Pulmonary artery endothelial cell (primary cell): ENCODE measurements around the gene CARD11. TPM values are rescaled to one million over a fixed set of nuclear protein-coding genes. Genes with fewer than 3 reads are reported as not detected.
"Not testable (repeated sequence)": the region's sequence is repeated elsewhere in the genome, so short reads cannot be mapped to it uniquely, and the experiment has no call there.

Source experiments
- DNase-seq: peaks from one replicate; pipeline ENCODE4 v3.0.0-alpha.2; 2011; ENCODE audit warnings: low read depth, low spot score
- total RNA-seq: library from RNA; depleted of rRNA; stranded (reverse); fragments of >200 nt; gene quantifications from 2 replicates; pipeline ENCODE4 v1.2.3, GENCODE V29; 2014

Gene CARD11
- total RNA-seq, 1 donor from 2014 or later, result 18.5 TPM

GRCh38 chr7:2927592-2927991 lies 116.1 kb downstream of the CARD11 start:
- DNase-seq, result no peak

- DNase-seq, result no peak
Observed at GRCh38 chr7:2926896-2927405, 116.7 kb downstream of the CARD11 start.

- no peak for DNase-seq
Observed at GRCh38 chr7:2926120-2926895, 117.4 kb downstream of the CARD11 start.

GRCh38 chr7:2924866-2925840 lies 118.5 kb downstream of the CARD11 start:
- no peak for DNase-seq

- DNase-seq, result no peak
Observed at GRCh38 chr7:2923886-2924574, 119.6 kb downstream of the CARD11 start.

- DNase-seq, result no peak
Observed at GRCh38 chr7:2923291-2923781, 120.3 kb downstream of the CARD11 start.

GRCh38 chr7:2922866-2923265 lies 120.8 kb downstream of the CARD11 start:
- no peak for DNase-seq

- no peak for DNase-seq
Observed at GRCh38 chr7:2922348-2922691, 121.3 kb downstream of the CARD11 start.

- no peak for DNase-seq
Observed at GRCh38 chr7:2921653-2922347, 121.9 kb downstream of the CARD11 start.

GRCh38 chr7:2920956-2921652 lies 122.6 kb downstream of the CARD11 start:
- DNase-seq, result no peak

GRCh38 chr7:2920480-2920879 lies 123.2 kb downstream of the CARD11 start:
- not testable (repeated sequence) for DNase-seq

GRCh38 chr7:2920041-2920440 lies 123.6 kb downstream of the CARD11 start:
- DNase-seq, result no peak

GRCh38 chr7:2919256-2919655 lies 124.4 kb downstream of the CARD11 start:
- DNase-seq, result no peak

GRCh38 chr7:2918406-2918805 lies 125.3 kb downstream of the CARD11 start:
- DNase-seq, result no peak

GRCh38 chr7:2915023-2915422 lies 128.6 kb downstream of the CARD11 start:
- no peak for DNase-seq

- no peak for DNase-seq
Observed at GRCh38 chr7:2913760-2914387, 129.8 kb downstream of the CARD11 start.

GRCh38 chr7:2912684-2913439 lies 130.8 kb downstream of the CARD11 start:
- DNase-seq, result no peak

- DNase-seq, result no peak
Observed at GRCh38 chr7:2911466-2911865, 132.2 kb downstream of the CARD11 start.

GRCh38 chr7:2909471-2910039 lies 134.1 kb downstream of the CARD11 start:
- DNase-seq, result no peak
